Testis (tissue), 3 donors: ENCODE measurements around the gene NYAP2. TPM values are rescaled to one million over a fixed set of nuclear protein-coding genes. Genes with fewer than 3 reads are reported as not detected.

ENCODE experiments used
- DNase-seq: peaks from one replicate; pipeline ENCODE4 v3.0.0-alpha.2; 2019
- H3K27ac ChIP-seq, 2 donors: fragments of 200-600 bp; sonication (generic); one replicate each; pipeline ENCODE4 v1.5.1; 2019
- H3K27me3 ChIP-seq: fragments of 200-600 bp; sonication (generic); one replicate; pipeline ENCODE4 v1.5.1; 2019
- H3K36me3 ChIP-seq: fragments of 200-600 bp; sonication (generic); one replicate; pipeline ENCODE4 v1.5.1; 2017; ENCODE audit warnings: low read depth; ENCODE audit errors: missing control alignments
- H3K4me1 ChIP-seq: fragments of 200-600 bp; sonication (generic); one replicate; pipeline ENCODE4 v1.5.1; 2019
- H3K4me3 ChIP-seq, 2 donors: fragments of 200-600 bp; sonication (generic); one replicate each; pipeline ENCODE4 v1.5.1; 2017 to 2019
- H3K9me3 ChIP-seq: fragments of 200-600 bp; sonication (generic); one replicate; pipeline ENCODE4 v1.5.1; 2017
- CTCF ChIP-seq, 3 experiments: fragments of 450-650 bp in 2 of 3; fragments of 200-600 bp in 1 of 3; sonication (generic) in 1 of 3; IDR thresholded peaks; one replicate each; pipeline ENCODE4 v1.5.1; 2016 to 2019; ENCODE audit warnings: antibody characterized with exemption in 3 of 3, mild to moderate bottlenecking in 2 of 3, moderate library complexity in 1 of 3
- POLR2A ChIP-seq: fragments of 450-650 bp; IDR thresholded peaks from one replicate; pipeline ENCODE4 v1.6.1; 2017; ENCODE audit warnings: antibody characterized with exemption, mild to moderate bottlenecking, moderate library complexity
- WGBS, 2 donors: methylation state at CpG; one replicate each; pipeline ENCODE4 v1.1.5; 2018; 5-methylcytosine and 5-hydroxymethylcytosine counted together
- intact Hi-C: fragments of 100-400 bp; cut with DNase I; formaldehyde crosslinking; loops from one replicate; pipeline ENCODE4 v1.15.1; 2023; ENCODE audit warnings: low total_unique reads
- polyA plus RNA-seq: library from polyadenylated mRNA; stranded (reverse); fragments of 350-450 nt; fragmentation: Illumina TruSeq; extraction: RNeasy Lipid Tissue Mini Kit (QIAGEN cat#74804); gene quantifications from one replicate; pipeline ENCODE4 v1.2.3, GENCODE V29; 2014; ENCODE audit warnings: low read depth, low replicate concordance; ENCODE audit not compliant: insufficient read depth
- total RNA-seq, 2 donors: library from RNA; depleted of rRNA; stranded (reverse); fragments of >200 nt; gene quantifications; one replicate each; pipeline ENCODE4 v1.2.3, GENCODE V29; 2016

NYAP2 gene
- total and polyA plus RNA-seq, 3 donors from 2014 or later = 0.17 to 0.25 (median 0.24) TPM

GRCh38 chr2:225400060-225400511 is 576 bp downstream of the NYAP2 start:
- Histone ChIP-seq H3K4me3 (no peak overlapping the region), H3K27ac (no peak overlapping the region), H3K4me1 (no peaks in the 10 kb centered on the region), H3K9me3 (no peaks in the 10 kb centered on the region), H3K27me3 (no peaks in the 10 kb centered on the region), H3K36me3 (no peaks in the 10 kb centered on the region)
- intact Hi-C loops = no loop called here
- 5 to 7% methylated on average over 8 of the region's 8 CpGs for WGBS, 2 donors
- TF ChIP-seq POLR2A (no peak), CTCF (IDR thresholded peaks at IDR 0.05) (no peak)
- DNase-seq = peak; percentile 36

- H3K4me3 ChIP-seq = no peak overlapping the region
- DNase-seq = no peak
- no peaks in the 10 kb centered on the region for H3K36me3 ChIP-seq
- 59 to 63% methylated on average over 9 of the region's 9 CpGs for WGBS, 2 donors
- H3K27ac ChIP-seq = no peak overlapping the region
- H3K4me1 ChIP-seq = no peaks in the 10 kb centered on the region
- intact Hi-C loops = no loop called here
- TF ChIP-seq CTCF (IDR thresholded peaks at IDR 0.05) = no peak
- no peak for TF ChIP-seq POLR2A
- no peaks in the 10 kb centered on the region for H3K27me3 ChIP-seq
- H3K9me3 ChIP-seq = no peaks in the 10 kb centered on the region
Measured at GRCh38 chr2:225400546-225401400, 1.3 kb downstream of the NYAP2 start.

- WGBS, 2 donors = 44 to 59% methylated on average over 1 of the region's 1 CpG
Measured at GRCh38 chr2:225402210-225402776, 2.8 kb downstream of the NYAP2 start.

GRCh38 chr2:225411452-225411851 is 11.9 kb downstream of the NYAP2 start:
- Histone ChIP-seq H3K4me1 (no peaks in the 10 kb centered on the region), H3K36me3 (no peaks in the 10 kb centered on the region), H3K27me3 (no peaks in the 10 kb centered on the region), H3K4me3 (no peak overlapping the region), H3K27ac (no peak overlapping the region), H3K9me3 (no peaks in the 10 kb centered on the region)
- TF ChIP-seq POLR2A (no peak), CTCF (IDR thresholded peaks at IDR 0.05) (no peak)
- intact Hi-C loops = no loop called here
- DNase-seq = no peak
- WGBS, 2 donors = 74 to 86% methylated on average over 3 of the region's 3 CpGs

More at GRCh38 chr2:225402210-225402776, 2.8 kb downstream of the NYAP2 start:
- intact Hi-C loops = no loop called here
- TF ChIP-seq POLR2A (no peak), CTCF (IDR thresholded peaks at IDR 0.05) (no peak)
- no peaks in the 10 kb centered on the region for H3K9me3 ChIP-seq
- H3K27ac ChIP-seq = no peak overlapping the region
- no peaks in the 10 kb centered on the region for H3K27me3 ChIP-seq
- H3K4me1 ChIP-seq = no peaks in the 10 kb centered on the region
- H3K4me3 ChIP-seq = no peak overlapping the region
- no peaks in the 10 kb centered on the region for H3K36me3 ChIP-seq
- DNase-seq = no peak
